NCI-H1417 treated with DMSO at 0.1 percent for 48 hours (cell line): ENCODE data around the gene ZNF483.
"Not testable (repeated sequence)": the region's sequence is repeated elsewhere in the genome, so short reads cannot be mapped to it uniquely, and the experiment has no call there.

Experiments
- DNase-seq: peaks from one replicate; lab custom pipeline; 2025; lab: John Stamatoyannopoulos, UW

Gene ZNF483

GRCh38 chr9:111610149-111610548 lies 85.2 kb downstream of the ZNF483 start:
- DNase-seq = no peak

- no peak for DNase-seq
Observed at GRCh38 chr9:111610845-111611244, 85.9 kb downstream of the ZNF483 start.

GRCh38 chr9:111613436-111614040 lies 88.6 kb downstream of the ZNF483 start:
- DNase-seq = no peak

- DNase-seq = no peak
Observed at GRCh38 chr9:111615928-111616327, 90.9 kb downstream of the ZNF483 start.

GRCh38 chr9:111617349-111617748 lies 92.4 kb downstream of the ZNF483 start:
- DNase-seq = not testable (repeated sequence)

GRCh38 chr9:111621895-111622480 lies 97.0 kb downstream of the ZNF483 start:
- no peak for DNase-seq

GRCh38 chr9:111622626-111623025 lies 97.6 kb downstream of the ZNF483 start:
- no peak for DNase-seq
